GM21528 (cell line): Measurements from ENCODE around the gene MS4A10.

Source experiments
- ATAC-seq: cut with Tn5 transposase; IDR thresholded peaks from one replicate; pipeline ENCODE4 v1.9.1; 2021; ENCODE audit warnings: mild to moderate bottlenecking, moderate library complexity; ENCODE audit not compliant: unreplicated experiment, low FRiP score

The MS4A10 gene

DNA sequence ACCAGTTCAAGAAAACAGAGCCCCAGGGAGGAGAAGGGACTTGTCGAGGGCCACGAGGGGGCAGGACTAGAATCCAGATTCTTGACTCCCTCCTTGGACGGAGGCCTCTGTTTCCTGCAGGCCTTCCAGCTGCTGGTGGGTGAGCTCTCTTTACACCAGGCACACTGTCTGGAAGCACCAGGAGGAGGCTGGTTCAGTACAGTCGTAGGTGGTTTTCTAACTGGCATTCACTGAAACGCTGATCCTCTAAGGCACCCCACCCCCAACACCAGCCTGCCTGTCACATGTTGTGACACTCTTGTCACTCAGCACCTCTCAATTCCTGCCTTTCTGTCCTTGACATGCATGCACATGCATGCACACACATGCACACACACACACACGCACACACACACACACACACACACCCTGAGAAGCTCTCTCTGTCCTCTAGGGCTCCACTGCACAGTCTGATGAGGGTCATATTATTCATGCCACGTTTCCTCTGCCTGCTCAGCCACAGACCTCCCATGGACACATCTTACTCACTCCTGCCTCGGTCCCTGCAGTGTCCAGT lies 751 bp downstream of the MS4A10 start:
- ATAC-seq, result no peak

DNA sequence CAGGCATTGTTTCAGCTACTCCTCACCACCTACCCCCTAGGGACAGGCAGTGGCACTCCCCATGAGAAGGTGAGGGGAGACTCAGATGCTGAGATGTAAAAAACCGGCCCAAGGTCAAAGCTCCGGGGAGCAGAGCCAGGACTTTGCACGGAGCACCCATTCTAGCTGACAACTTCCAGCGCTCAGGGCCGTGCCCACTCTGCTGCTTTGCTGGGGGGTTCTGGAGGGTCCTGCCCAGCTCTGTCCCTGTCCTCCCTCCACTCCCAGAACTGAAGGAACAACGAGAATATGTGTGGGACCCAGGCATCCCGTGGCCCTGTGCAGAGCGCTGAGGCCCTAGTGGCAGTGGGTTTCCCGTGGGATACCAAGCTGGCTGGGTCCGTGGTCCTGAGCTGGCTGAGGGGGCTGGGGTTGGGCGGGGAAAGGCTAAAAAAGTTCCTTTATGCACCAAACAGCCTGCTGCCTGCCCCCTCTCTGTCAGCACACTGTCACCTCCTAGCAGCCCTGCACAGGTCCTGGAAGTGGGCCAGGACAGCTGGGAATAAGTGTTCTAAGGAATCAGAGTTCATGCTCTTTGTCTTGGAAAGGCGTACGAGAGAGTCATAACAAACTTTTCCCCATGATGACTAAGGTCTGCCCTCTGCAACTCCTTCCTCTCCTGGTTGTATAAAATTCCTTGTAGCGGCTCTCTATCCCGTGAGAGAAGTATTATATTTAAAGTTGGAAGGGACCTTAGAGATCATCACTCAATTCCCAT lies 1.9 kb downstream of the MS4A10 start:
- no peak for ATAC-seq

DNA sequence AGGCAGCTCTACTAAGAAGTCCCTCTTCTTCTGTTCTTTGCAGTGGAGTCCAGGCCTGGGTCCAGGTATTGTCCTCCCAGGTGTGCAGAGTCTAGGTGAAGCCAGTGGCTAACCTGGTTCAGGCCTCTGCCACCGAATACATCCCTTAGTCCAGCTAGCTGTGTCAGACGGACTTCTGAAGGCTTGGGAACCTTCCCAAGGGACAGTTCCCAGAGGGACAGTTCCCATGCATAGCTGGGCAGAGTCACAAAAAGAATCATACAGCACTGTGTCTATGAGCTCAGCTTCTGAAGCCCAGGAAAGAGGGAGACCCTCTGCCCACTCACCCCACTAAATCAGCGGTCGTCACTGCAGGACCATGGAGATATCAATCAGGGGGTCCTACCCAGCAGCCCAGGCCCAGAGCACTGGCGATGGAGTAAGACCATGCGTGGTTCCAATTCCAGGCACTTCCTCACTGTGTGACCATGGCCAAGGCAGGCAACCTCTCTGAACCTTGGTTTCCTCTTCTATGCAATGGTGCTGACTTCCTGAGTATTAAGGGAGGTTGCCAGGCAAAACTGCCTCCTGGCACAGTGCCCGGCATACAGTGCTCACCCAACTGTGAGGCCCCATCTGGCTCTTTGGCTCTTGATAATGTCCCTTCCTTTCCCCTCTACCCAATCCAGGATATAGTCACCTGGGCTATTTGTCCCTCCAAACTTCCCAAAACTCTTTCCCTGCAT lies 3.4 kb downstream of the MS4A10 start:
- ATAC-seq, result no peak

GRCh38 chr11:60790726-60791125 lies 5.6 kb downstream of the MS4A10 start:
- ATAC-seq, result no peak

DNA sequence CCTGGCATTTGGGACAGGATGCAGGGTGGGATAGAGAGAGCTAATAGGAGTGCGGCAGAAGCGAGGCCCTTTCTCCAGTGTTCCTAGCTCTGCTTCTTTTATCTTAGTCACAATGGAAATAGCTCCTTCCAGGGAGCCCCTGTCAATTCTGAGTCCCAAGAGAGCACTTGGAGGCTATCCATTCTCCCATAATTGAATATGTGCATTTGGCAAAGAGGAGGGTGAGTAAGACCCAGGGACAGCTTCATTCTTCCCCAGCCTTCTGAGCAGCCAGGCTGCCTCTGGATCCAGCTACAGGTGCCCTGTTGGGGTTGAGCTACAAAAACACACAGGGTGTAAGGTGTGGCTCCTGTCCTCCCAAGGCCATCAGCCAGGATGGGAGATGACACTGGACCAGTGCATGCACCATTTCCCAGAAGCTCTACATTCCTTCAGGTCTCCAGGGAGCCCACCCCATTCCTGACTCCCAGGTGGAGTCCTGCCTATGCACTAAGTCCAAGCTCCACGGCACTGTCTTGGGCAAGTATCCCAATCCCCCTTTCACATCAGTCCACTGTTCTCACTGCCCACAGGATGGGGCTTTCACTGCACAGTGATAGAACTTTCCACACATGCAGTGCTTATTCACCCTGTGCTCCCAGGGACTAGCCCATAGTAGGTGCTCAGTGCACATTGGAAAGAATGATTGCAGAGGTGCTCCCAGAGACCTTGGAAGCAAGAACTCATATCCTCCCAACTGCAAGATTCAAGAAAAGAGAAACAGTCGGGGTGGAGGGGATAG lies 6.2 kb downstream of the MS4A10 start:
- no peak for ATAC-seq

GRCh38 chr11:60792521-60792920 lies 7.4 kb downstream of the MS4A10 start:
- ATAC-seq, result no peak

GRCh38 chr11:60795291-60795690 lies 10.2 kb downstream of the MS4A10 start:
- ATAC-seq, result no peak

- no peak for ATAC-seq
These were observed 12.9 kb downstream of the MS4A10 start for GRCh38 chr11:60797846-60798630.

GRCh38 chr11:60798631-60799030 lies 13.5 kb downstream of the MS4A10 start:
- ATAC-seq, result no peak

DNA sequence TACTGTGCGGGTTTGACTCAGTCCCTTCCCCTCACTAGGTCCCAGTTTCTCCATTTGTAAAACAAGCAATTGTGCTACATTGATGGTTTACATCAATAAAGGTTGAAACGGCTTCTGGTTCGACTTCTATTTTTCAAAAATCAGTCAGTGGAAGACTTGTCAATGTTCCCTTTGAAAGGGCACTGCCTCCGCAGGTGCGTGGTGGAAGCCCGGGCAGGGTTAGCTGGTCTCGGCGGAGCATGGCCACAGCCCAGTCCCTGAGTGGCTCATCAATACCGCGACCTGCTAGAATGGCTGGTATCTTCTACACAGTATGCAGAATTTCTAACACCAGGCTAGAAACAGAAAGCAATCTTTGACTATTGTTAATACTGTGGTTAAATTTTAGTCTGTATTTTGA lies 16.1 kb downstream of the MS4A10 start:
- no peak for ATAC-seq

GRCh38 chr11:60803273-60803936 lies 18.3 kb downstream of the MS4A10 start:
- ATAC-seq, result no peak

- no peak for ATAC-seq
These were observed 24.1 kb downstream of the MS4A10 start for GRCh38 chr11:60809249-60809648.

DNA sequence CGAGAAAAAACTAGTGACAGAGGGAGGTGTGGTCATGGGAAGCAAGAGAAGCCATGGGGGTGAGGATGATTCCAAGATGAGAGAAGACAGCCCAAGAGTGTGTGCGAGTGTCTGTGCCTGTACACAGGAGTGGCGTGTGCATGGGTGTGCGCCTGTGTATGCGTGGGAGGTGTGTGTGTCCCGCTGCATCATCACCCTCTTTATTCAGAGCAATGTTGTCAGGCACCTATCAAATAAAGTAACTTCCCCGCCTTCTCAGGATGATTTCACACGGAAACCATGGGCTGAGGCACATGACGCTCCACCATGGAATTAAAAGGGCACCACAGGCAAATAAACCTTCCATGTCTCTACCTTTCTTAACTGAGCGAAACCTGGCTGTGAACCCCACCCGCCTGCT lies 24.6 kb downstream of the MS4A10 start:
- ATAC-seq, result no peak

DNA sequence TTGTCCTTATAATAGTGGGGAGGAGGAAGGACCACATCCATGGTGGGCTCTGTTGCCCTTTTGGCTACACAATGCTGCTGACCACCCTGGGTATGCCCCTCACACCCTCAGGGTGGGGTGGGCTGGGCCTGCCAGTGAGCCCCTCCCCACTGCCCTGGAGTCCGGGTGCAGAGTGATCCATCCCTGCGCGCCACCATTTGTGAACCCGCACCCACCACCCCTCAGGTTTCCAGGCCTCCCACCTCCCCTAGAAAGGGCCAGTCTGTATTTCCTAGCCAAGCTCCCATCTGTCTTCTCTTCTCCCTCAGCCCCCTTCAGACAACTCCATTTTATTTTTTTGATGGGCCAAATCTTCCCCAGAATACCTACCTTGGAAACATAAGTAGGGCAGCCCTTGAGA lies 25.0 kb downstream of the MS4A10 start:
- no peak for ATAC-seq

DNA sequence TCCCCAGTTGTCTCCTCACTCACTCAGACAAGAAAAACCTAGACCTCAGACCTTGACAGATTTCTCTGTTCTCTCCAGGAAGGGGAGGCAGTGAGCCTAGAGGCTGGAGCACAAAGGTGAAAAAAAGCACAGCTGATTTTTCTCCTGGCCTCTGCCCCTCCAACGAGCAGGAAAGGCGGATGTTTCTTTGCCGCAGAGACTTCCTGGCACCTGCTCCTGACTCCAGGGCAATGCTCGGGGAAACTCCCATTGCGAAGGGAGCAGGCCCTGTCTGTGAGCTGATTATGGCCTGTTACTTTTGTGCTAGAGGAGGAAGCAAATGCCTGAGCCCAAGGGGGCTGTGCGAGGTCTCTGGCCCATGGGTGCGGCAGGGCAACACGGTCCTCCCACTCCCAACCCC lies 25.4 kb downstream of the MS4A10 start:
- no peak for ATAC-seq

- ATAC-seq, result no peak
These were observed 28.2 kb downstream of the MS4A10 start for GRCh38 chr11:60813324-60813723.

DNA sequence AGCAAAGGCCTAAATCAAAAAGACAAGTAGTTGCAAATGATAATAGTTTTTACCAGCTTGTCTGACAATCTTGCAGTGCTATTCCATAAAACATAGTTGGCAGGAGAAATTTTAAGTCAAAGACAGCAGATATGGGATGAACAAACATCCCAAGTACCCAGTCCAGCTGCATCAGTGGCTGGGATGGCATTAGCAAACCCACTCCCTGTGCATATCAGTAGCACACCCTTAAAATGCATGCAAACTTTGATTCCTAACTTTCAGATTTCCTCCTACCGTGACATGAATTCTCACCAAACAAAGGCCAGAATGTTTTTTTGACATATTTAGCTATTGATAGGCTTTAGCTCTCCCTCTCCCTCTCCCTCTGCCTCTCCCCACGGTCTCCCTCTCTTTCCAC lies 29.0 kb downstream of the MS4A10 start:
- no peak for ATAC-seq

DNA sequence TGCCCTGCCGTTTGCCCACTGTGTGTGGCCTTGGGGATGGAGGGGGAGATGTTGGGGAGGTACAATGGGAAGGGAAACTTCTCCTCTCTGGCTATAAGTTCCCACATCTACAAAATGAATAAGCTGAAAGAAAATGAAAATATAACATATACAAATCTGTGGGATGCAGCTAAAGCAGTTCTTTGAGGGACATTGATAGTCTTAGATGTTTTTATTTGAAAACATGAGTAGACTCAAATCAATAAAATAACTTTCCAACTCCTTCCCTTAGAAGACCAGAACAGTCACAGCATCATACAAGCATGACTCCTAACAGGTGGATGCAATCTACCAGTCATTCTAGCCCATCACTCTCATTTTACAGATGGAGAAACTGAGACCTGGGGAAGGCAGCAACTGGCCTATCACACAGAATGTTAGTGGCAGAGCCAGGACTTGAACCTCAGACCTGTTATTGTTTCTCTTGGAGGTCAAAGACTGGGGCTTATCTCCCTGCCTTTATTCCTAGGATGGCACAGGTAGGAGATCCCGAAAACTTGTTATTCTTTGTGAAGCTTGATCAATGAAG lies 31.5 kb downstream of the MS4A10 start:
- ATAC-seq, result no peak

DNA sequence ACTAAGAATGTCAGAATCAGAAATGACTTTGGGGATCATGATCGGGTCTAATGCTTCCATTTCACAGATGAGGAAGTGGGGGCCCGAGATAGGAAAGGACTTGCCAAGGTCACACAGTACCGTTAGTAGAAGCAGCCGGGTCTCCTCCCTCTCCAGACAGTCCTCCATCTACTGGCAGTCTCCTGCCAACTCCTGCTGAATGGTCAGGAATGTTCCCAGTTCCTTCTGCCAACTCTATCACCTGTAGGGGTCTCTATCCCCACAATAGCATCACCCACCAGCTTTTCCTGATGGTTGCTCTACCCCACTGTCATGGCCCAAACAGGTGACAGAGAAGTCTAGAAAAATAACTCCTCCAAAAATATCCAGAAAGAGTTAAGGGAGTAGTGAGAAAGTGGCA lies 32.9 kb downstream of the MS4A10 start:
- no peak for ATAC-seq
